Stimulated activated CD8-positive, alpha-beta memory T cell treated with anti-CD3 and anti-CD28 coated beads, Interleukin-12 subunit alpha, Interleukin-12 subunit beta, amount 100 ng/mL, for 4 hours (primary cell): ENCODE data around the gene SPIRE1.

Source experiments
- DNase-seq: peaks from one replicate; pipeline ENCODE4 v3.0.0-alpha.2; 2020; ENCODE audit warnings: low read depth

The SPIRE1 gene

GRCh38 chr18:12657684-12658425, at the start of gene SPIRE1:
TSS of gene SPIRE1 (minus strand) at chr18:12658107. CDS start at chr18:12657866, 241 bp downstream.
- DNase-seq = peak; percentile 37

GRCh38 chr18:12703664-12704063, 45.8 kb upstream of the SPIRE1 start:
- DNase-seq = no peak

- no peak for DNase-seq
These were observed 45.2 kb upstream of the SPIRE1 start for GRCh38 chr18:12703096-12703567.

GRCh38 chr18:12702221-12703095, 44.6 kb upstream of the SPIRE1 start, which contains the start of the genes CEP76 and PSMG2:
TSS of gene CEP76 (minus strand) at chr18:12702723. CDS start at chr18:12702548, 175 bp downstream.
TSS of gene PSMG2 (plus strand) at chr18:12703042. CDS start at chr18:12703108, 66 bp downstream.
- peak; percentile 76 for DNase-seq

GRCh38 chr18:12701161-12701560, 43.3 kb upstream of the SPIRE1 start:
- DNase-seq = no peak

- DNase-seq = no peak
These were observed 41.8 kb upstream of the SPIRE1 start for GRCh38 chr18:12699747-12700146.

GRCh38 chr18:12694032-12694431, 36.1 kb upstream of the SPIRE1 start:
- DNase-seq = no peak

GRCh38 chr18:12692206-12692605, 34.3 kb upstream of the SPIRE1 start:
- DNase-seq = no peak

- DNase-seq = no peak
These were observed 31.4 kb upstream of the SPIRE1 start for GRCh38 chr18:12689256-12689850.

- DNase-seq = no peak
These were observed 28.2 kb upstream of the SPIRE1 start for GRCh38 chr18:12686100-12686499.

GRCh38 chr18:12679183-12679786, 21.4 kb upstream of the SPIRE1 start:
- DNase-seq = no peak

- no peak for DNase-seq
These were observed 10.1 kb upstream of the SPIRE1 start for GRCh38 chr18:12668041-12668440.

- DNase-seq = no peak
These were observed 2.1 kb upstream of the SPIRE1 start for GRCh38 chr18:12659904-12660605.

GRCh38 chr18:12658426-12659138, 675 bp upstream of the SPIRE1 start:
- DNase-seq = no peak

- DNase-seq = peak; percentile 1
These were observed 796 bp downstream of the SPIRE1 start for GRCh38 chr18:12656938-12657683.

GRCh38 chr18:12656605-12656937, 1.3 kb downstream of the SPIRE1 start:
- no peak for DNase-seq

- DNase-seq = no peak
These were observed 2.9 kb downstream of the SPIRE1 start for GRCh38 chr18:12654971-12655370.

- DNase-seq = no peak
These were observed 5.0 kb downstream of the SPIRE1 start for GRCh38 chr18:12652861-12653401.

- DNase-seq = no peak
These were observed 6.3 kb downstream of the SPIRE1 start for GRCh38 chr18:12651651-12652050.

- no peak for DNase-seq
These were observed 10.1 kb downstream of the SPIRE1 start for GRCh38 chr18:12647773-12648172.
